ENCODE results near the gene BACH1.
"Not testable (repeated sequence)": the region's sequence is repeated elsewhere in the genome, so short reads cannot be mapped to it uniquely, and the experiment has no call there.

Gene BACH1

GRCh38 chr21:29346771-29347170, 48.0 kb downstream of the BACH1 start:
- H3K9me3 ChIP-seq = no peaks in the 10 kb centered on the region
- H3K4me1 ChIP-seq (ENCODE audit: control insufficient read depth in 1 of 2, insufficient read depth in 1 of 2, low read depth in 1 of 2, low read length in 1 of 2) = peaks cover 18 to 19% of the 10 kb centered on the region in 2 experiments
- H3K36me3 ChIP-seq = peaks cover 33% of the 10 kb centered on the region
- no peak for TF ChIP-seq CTCF (IDR thresholded peaks at IDR 0.05)
- H3K4me3 ChIP-seq (ENCODE audit: low read depth in 1 of 2, low read length in 1 of 2) = no peak overlapping the region
- H3K27ac ChIP-seq = peak overlapping the region; percentile 72
- H3K27me3 ChIP-seq = no peaks in the 10 kb centered on the region

- Histone ChIP-seq H3K4me1 (ENCODE audit: control insufficient read depth in 1 of 2, insufficient read depth in 1 of 2, low read depth in 1 of 2, low read length in 1 of 2) (peaks cover 18 to 19% of the 10 kb centered on the region in 2 experiments), H3K4me3 (ENCODE audit: low read depth in 1 of 2, low read length in 1 of 2) (no peak overlapping the region)
Measured at GRCh38 chr21:29347274-29347681, 48.6 kb downstream of the BACH1 start.

GRCh38 chr21:29349702-29350101, 51.0 kb downstream of the BACH1 start:
- H3K27ac ChIP-seq = no peak overlapping the region
- H3K4me1 ChIP-seq (ENCODE audit: control insufficient read depth in 1 of 2, insufficient read depth in 1 of 2, low read depth in 1 of 2, low read length in 1 of 2) = peaks cover 18 to 19% of the 10 kb centered on the region in 2 experiments
- H3K4me3 ChIP-seq (ENCODE audit: low read depth in 1 of 2, low read length in 1 of 2) = no peak overlapping the region
- no peaks in the 10 kb centered on the region for H3K27me3 ChIP-seq
- no peak for TF ChIP-seq CTCF (IDR thresholded peaks at IDR 0.05)
- peaks cover 27% of the 10 kb centered on the region for H3K36me3 ChIP-seq
- H3K9me3 ChIP-seq = no peaks in the 10 kb centered on the region

More at GRCh38 chr21:29347274-29347681, 48.6 kb downstream of the BACH1 start:
- peaks cover 31% of the 10 kb centered on the region for H3K36me3 ChIP-seq
- peak overlapping the region; percentile 72 for H3K27ac ChIP-seq
- no peak for TF ChIP-seq CTCF (IDR thresholded peaks at IDR 0.05)
- no peaks in the 10 kb centered on the region for H3K27me3 ChIP-seq
- H3K9me3 ChIP-seq = no peaks in the 10 kb centered on the region

- Histone ChIP-seq H3K9me3 (no peaks in the 10 kb centered on the region), H3K4me1 (ENCODE audit: control insufficient read depth in 1 of 2, insufficient read depth in 1 of 2, low read depth in 1 of 2, low read length in 1 of 2) (peaks cover 18 to 19% of the 10 kb centered on the region in 2 experiments), H3K36me3 (peaks cover 24% of the 10 kb centered on the region), H3K27ac (no peak overlapping the region), H3K4me3 (ENCODE audit: low read depth in 1 of 2, low read length in 1 of 2) (no peak overlapping the region), H3K27me3 (no peaks in the 10 kb centered on the region)
- TF ChIP-seq CTCF (IDR thresholded peaks at IDR 0.05) = no peak
Measured at GRCh38 chr21:29350246-29350779, 51.6 kb downstream of the BACH1 start.

GRCh38 chr21:29351691-29352090, 53.0 kb downstream of the BACH1 start:
- peaks cover 24% of the 10 kb centered on the region for H3K36me3 ChIP-seq
- H3K9me3 ChIP-seq = no peaks in the 10 kb centered on the region
- H3K27ac ChIP-seq = no peak overlapping the region
- H3K4me1 ChIP-seq (ENCODE audit: control insufficient read depth in 1 of 2, insufficient read depth in 1 of 2, low read depth in 1 of 2, low read length in 1 of 2) = peaks cover 18 to 27% of the 10 kb centered on the region in 2 experiments
- no peaks in the 10 kb centered on the region for H3K27me3 ChIP-seq
- H3K4me3 ChIP-seq (ENCODE audit: low read depth in 1 of 2, low read length in 1 of 2) = no peak overlapping the region
- TF ChIP-seq CTCF (IDR thresholded peaks at IDR 0.05) = no peak

GRCh38 chr21:29355043-29355710, 56.5 kb downstream of the BACH1 start:
- H3K27ac ChIP-seq; H3K27me3 ChIP-seq; H3K4me3 ChIP-seq (ENCODE audit: low read depth in 1 of 2, low read length in 1 of 2); H3K9me3 ChIP-seq: not testable (repeated sequence)
- H3K36me3 ChIP-seq = peaks cover 24% of the 10 kb centered on the region
- peaks cover 6 to 20% of the 10 kb centered on the region in 2 experiments for H3K4me1 ChIP-seq (ENCODE audit: control insufficient read depth in 1 of 2, insufficient read depth in 1 of 2, low read depth in 1 of 2, low read length in 1 of 2)

GRCh38 chr21:29356291-29356690, 57.6 kb downstream of the BACH1 start:
- not testable (repeated sequence) for H3K4me3 ChIP-seq (ENCODE audit: low read depth in 1 of 2, low read length in 1 of 2); H3K9me3 ChIP-seq; H3K27me3 ChIP-seq
- Histone ChIP-seq H3K27ac (peak overlapping the region; percentile 40), H3K4me1 (ENCODE audit: control insufficient read depth in 1 of 2, insufficient read depth in 1 of 2, low read depth in 1 of 2, low read length in 1 of 2) (peaks cover 6 to 20% of the 10 kb centered on the region in 2 experiments), H3K36me3 (peaks cover 27% of the 10 kb centered on the region)

- Histone ChIP-seq H3K36me3 (peaks cover 32% of the 10 kb centered on the region), H3K4me1 (ENCODE audit: control insufficient read depth in 1 of 2, insufficient read depth in 1 of 2, low read depth in 1 of 2, low read length in 1 of 2) (peaks cover 6 to 20% of the 10 kb centered on the region in 2 experiments)
- not testable (repeated sequence) for H3K4me3 ChIP-seq (ENCODE audit: low read depth in 1 of 2, low read length in 1 of 2)
Measured at GRCh38 chr21:29356810-29357209, 58.1 kb downstream of the BACH1 start.

More at GRCh38 chr21:29356810-29357209, 58.1 kb downstream of the BACH1 start:
- H3K27me3 ChIP-seq, H3K9me3 ChIP-seq: not testable (repeated sequence)
- peak overlapping the region; percentile 40 for H3K27ac ChIP-seq

Data from neutrophil (primary cell).